Measurements from ENCODE around the gene ITIH4. TPM values are rescaled to one million over a fixed set of nuclear protein-coding genes. Genes with fewer than 3 reads are reported as not detected.

The ITIH4 gene
- total RNA-seq, 1 donor from 2014 or later, result 14.0 TPM

DNA sequence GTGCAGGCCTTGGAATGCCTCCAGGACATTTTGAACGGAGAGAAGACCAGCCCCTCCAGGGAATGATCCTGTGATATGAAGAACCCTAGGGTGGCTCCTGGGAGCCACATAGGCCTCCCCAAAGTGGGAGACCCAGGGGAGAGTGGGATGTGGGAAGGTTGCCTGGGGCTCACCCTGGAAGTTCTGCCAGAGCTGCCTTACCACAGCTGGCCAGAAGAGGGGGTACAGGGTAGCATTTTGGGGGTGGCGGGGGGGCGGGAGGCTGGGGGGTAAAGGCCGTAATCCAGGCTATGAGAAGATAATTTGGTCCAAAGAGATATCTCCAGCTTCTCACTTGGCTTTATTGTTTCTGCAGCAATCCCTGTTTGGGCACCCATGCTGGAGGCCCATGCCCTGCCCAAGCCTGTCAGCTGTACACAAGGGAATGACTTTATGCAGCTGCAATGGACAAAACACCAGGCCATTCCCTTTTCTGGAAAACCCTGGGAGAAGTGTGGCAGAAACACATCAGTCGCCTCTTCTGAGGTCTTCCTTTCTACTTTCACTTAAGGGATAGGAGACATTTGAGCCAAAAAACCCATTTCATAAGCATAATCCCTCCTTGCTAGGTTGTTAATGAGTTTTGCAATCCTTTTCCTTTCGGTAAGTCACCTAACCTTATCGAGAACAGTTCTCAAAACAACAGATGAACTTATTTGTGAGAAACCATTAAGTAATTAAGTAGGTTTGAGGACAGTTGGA lies 15.4 kb upstream of the ITIH4 start:
- no peaks in the 10 kb centered on the region for H3K27me3 Mint-ChIP-seq
- H3K27ac Mint-ChIP-seq, result no peak overlapping the region
- DNase-seq (ENCODE audit: extremely low spot score, unreplicated experiment), result no peak
- TF ChIP-seq, protein P1, sequence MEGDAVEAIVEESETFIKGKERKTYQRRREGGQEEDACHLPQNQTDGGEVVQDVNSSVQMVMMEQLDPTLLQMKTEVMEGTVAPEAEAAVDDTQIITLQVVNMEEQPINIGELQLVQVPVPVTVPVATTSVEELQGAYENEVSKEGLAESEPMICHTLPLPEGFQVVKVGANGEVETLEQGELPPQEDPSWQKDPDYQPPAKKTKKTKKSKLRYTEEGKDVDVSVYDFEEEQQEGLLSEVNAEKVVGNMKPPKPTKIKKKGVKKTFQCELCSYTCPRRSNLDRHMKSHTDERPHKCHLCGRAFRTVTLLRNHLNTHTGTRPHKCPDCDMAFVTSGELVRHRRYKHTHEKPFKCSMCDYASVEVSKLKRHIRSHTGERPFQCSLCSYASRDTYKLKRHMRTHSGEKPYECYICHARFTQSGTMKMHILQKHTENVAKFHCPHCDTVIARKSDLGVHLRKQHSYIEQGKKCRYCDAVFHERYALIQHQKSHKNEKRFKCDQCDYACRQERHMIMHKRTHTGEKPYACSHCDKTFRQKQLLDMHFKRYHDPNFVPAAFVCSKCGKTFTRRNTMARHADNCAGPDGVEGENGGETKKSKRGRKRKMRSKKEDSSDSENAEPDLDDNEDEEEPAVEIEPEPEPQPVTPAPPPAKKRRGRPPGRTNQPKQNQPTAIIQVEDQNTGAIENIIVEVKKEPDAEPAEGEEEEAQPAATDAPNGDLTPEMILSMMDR (conservative IDR thresholded peaks at IDR 0.05), result peak; percentile 60
- H3K4me3 Mint-ChIP-seq, result no peak overlapping the region
- no peaks in the 10 kb centered on the region for H3K9me3 Mint-ChIP-seq
- peaks cover 7% of the 10 kb centered on the region for H3K36me3 Mint-ChIP-seq
- H3K4me1 Mint-ChIP-seq (ENCODE audit: unreplicated experiment), result peaks cover 7% of the 10 kb centered on the region

DNA sequence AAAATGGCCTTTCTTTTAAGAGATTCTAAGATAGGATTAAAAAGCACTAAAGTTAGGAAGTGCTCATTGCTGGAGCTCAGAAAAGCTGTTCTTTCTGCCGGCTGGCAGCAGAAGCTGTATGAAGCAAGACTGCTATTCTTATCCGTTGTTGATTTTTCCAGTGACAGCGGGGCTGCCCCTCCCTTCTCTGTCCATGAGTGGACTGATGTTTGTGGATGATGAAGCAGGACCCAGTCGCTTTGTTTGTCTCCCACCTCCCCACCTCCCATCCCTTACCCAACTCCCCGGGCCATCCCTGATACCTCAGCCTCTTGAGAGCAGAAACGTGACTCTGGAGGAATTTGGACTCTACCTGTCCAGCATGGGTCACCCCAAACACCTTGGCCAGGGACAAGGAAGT lies 14.7 kb upstream of the ITIH4 start:
- no peaks in the 10 kb centered on the region for H3K9me3 Mint-ChIP-seq
- DNase-seq (ENCODE audit: extremely low spot score, unreplicated experiment), result no peak
- no peak overlapping the region for H3K4me3 Mint-ChIP-seq
- H3K4me1 Mint-ChIP-seq (ENCODE audit: unreplicated experiment), result peaks cover 7% of the 10 kb centered on the region
- H3K27me3 Mint-ChIP-seq, result no peaks in the 10 kb centered on the region
- TF ChIP-seq, protein P1 (conservative IDR thresholded peaks at IDR 0.05), result no peak
- peaks cover 9% of the 10 kb centered on the region for H3K36me3 Mint-ChIP-seq
- H3K27ac Mint-ChIP-seq, result no peak overlapping the region

DNA sequence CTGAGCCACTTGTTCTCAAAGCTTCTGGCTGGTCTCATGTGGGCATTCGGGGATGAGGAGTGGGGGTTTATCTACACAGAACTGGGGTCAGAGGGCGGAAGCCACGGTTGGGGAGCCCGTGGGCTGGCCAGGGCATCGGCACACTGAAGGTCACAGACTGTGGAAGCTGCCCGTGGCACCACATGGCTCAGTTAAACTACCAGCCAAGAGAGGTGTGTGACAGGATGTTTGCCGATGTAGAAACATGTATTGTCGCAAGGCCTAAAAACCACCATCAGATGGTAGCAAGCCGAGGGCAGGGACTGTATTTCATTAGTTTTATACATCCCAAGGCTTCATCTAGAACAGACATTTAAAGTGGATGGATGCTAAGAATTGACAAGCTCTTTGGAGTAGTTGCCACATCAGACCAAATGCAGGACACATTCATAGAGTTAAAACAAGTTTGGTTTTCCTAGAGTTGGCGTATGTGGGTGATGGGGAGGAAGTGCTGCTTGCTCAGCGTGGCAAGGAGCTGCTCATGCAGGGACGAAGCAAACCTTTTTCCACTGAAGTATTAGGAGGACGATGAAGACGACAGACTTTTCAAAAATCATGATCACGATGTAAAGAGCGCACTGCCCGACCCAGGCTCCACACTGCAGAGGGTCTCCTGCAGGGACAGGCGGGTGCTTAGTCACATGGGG lies 14.0 kb upstream of the ITIH4 start:
- Mint-ChIP-seq H3K36me3 (peaks cover 11% of the 10 kb centered on the region), H3K4me1 (ENCODE audit: unreplicated experiment) (peaks cover 7% of the 10 kb centered on the region), H3K27me3 (no peaks in the 10 kb centered on the region), H3K9me3 (no peaks in the 10 kb centered on the region), H3K4me3 (no peak overlapping the region), H3K27ac (no peak overlapping the region)
- TF ChIP-seq, protein P1 (conservative IDR thresholded peaks at IDR 0.05), result no peak
- DNase-seq (ENCODE audit: extremely low spot score, unreplicated experiment), result no peak

DNA sequence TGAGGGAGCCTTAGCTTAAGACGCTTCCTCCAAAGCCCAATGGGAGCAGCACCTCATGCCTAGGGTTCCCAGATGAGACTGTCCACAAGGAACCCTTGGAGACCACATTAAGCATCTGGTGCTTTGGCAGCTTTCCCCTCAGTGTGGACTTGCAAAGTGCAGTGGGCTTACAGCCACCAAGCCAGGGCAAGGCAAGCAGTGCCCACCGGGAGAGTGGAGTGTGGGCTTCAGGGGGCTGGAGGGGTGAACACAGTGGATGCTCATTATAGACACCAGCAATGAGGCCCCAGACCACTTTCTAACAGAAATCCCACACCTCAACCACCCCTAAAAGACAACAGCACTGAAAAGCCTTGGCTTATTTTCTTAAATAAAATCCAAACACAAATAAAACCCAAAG lies 13.4 kb upstream of the ITIH4 start:
- TF ChIP-seq, protein P1 (conservative IDR thresholded peaks at IDR 0.05), result no peak
- no peak for DNase-seq (ENCODE audit: extremely low spot score, unreplicated experiment)
- H3K4me3 Mint-ChIP-seq, result no peak overlapping the region
- H3K27ac Mint-ChIP-seq, result no peak overlapping the region
- H3K36me3 Mint-ChIP-seq, result peaks cover 11% of the 10 kb centered on the region
- H3K9me3 Mint-ChIP-seq, result no peaks in the 10 kb centered on the region
- no peaks in the 10 kb centered on the region for H3K27me3 Mint-ChIP-seq
- peaks cover 7% of the 10 kb centered on the region for H3K4me1 Mint-ChIP-seq (ENCODE audit: unreplicated experiment)

DNA sequence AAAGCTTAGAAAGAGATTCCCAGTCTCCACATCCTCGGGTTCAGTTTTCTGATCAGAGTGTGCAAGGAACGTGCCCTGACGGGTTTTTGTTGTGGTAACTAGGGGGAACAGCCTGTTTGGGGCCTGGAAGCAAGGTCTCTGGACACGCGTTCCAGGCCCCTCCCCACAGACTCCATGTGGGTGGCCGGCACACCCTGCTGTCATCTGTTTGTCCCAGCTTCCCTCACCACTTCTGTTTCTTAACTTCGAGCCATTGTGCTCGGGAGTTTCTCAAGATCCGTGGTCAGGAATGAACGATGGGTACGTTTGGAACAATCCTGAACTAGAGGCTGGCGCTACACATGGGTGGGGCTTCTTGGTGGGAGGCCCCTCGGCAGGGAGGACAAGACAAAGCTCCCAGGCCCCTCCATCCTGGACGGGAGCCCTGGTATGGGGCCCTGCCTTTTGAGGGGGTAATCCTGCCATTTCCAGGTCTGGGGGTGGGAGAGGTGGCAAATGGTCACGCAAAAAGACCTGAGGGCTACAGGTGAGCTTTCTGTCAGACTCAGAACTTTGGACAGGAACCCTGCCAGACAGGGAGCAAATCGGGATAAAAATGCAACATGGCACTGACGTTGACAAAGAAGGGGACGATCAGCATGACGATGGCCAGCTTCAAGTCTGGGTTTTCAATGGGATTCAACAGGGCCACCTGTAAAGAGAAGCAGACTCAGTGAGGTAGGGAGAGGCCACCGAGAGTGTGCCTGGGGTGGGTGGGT lies 12.8 kb upstream of the ITIH4 start:
- no peaks in the 10 kb centered on the region for H3K9me3 Mint-ChIP-seq
- no peak overlapping the region for H3K4me3 Mint-ChIP-seq
- H3K27ac Mint-ChIP-seq, result peak overlapping the region; percentile 11

More for the DNA sequence above, 12.8 kb upstream of the ITIH4 start:
- no peaks in the 10 kb centered on the region for H3K27me3 Mint-ChIP-seq
- peaks cover 7% of the 10 kb centered on the region for H3K4me1 Mint-ChIP-seq (ENCODE audit: unreplicated experiment)
- H3K36me3 Mint-ChIP-seq, result peaks cover 11% of the 10 kb centered on the region
- TF ChIP-seq, protein P1 (conservative IDR thresholded peaks at IDR 0.05), result no peak
- DNase-seq (ENCODE audit: extremely low spot score, unreplicated experiment), result no peak

Data from type B pancreatic cell (in vitro differentiated cells).